GM21526 (cell line): ENCODE data around the gene PKLR.

Source experiments
- ATAC-seq: cut with Tn5 transposase; IDR thresholded peaks from one replicate; pipeline ENCODE4 v1.9.1; 2021; ENCODE audit warnings: moderate library complexity; ENCODE audit not compliant: unreplicated experiment, low FRiP score

PKLR gene

DNA sequence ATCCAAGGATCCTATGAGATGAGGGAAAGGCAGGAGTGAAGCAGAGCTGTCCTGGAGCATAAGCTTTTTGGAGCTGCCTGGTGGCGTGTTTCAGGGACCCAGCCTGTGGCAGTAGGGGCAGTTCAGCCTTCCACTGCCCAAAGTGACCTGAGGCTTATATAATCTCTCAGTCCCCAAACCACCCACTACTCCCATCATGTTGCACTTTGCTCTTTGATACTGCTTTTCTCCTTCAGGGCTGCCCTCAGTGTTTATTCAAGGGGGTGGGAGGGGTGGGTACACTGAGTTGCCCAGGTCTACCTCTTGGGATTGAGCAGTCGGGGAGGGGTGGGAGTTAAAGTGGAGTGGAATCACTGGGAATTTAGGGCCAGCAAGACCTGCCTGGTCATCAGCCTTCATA is 14.7 kb downstream of the PKLR start:
- ATAC-seq, result no peak

DNA sequence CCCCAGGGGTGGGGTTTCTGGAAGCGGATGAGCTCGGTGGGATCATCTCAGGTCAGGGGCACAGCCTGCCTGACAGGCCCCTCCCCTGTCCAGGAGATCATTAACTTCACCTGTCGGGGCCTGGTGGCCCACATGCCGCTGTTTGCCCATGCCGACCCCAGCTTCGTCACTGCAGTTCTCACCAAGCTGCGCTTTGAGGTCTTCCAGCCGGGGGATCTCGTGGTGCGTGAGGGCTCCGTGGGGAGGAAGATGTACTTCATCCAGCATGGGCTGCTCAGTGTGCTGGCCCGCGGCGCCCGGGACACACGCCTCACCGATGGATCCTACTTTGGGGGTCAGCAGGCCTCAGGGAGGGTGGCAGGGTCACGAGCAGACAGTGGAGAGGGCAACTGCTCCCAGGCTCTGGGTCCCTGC is 15.6 kb downstream of the PKLR start:
- ATAC-seq, result no peak

GRCh38 chr1:155285063-155285462 is 16.2 kb downstream of the PKLR start:
- ATAC-seq, result no peak

DNA sequence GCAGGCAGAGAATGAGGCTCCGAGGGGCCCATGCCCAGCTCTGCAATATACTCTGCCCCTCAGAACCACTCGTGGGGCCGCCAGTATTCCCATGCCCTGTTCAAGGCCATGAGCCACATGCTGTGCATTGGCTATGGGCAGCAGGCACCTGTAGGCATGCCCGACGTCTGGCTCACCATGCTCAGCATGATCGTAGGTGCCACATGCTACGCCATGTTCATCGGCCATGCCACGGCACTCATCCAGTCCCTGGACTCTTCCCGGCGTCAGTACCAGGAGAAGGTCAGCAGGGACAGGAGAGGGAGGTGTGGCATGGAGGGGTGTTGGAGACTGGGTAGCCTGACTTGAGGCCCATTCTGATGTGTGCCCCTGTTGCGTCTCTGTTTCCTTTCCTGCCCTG is 16.8 kb downstream of the PKLR start:
- ATAC-seq, result no peak

DNA sequence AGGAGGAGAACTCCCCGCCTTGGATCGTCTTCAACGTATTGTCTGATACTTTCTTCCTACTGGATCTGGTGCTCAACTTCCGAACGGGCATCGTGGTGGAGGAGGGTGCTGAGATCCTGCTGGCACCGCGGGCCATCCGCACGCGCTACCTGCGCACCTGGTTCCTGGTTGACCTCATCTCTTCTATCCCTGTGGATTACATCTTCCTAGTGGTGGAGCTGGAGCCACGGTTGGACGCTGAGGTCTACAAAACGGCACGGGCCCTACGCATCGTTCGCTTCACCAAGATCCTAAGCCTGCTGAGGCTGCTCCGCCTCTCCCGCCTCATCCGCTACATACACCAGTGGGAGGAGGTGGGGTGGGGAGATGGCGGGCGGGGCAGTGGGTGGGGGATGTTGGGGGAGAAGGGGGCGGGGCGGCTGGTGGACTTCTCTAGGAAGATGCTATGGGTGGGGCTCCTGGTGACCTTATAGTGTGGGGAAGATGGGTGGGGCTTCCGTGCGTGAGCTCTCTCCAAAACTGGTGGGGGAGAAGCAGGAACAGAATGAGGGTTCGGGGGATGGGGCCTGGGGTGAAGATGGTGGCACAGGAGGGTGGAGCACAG is 18.6 kb downstream of the PKLR start:
- no peak for ATAC-seq

- no peak for ATAC-seq
These were observed 22.0 kb downstream of the PKLR start for GRCh38 chr1:155279268-155279667.

DNA sequence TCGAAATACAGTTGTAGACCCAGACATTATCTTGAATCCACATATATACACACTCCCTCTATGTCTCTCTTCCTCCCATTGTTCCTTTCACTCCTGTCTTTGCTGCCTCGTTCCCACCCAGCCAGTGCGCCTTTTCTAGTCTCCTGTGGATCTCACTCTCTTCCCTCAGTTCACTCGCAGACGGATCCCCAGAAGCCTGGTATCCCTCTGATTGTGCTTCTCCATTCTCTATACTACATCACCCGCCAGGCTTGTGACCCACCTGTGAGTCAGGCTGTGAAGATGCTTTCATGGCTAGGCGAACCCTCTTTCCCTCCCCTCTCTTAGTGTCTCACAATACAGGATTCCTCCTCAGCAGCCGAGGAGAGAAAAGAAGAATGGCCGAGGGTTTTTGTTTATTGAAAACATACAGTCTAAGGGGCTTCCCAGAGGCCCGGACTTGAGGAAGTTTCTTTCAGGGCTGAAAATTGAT is 22.5 kb downstream of the PKLR start:
- no peak for ATAC-seq

GRCh38 chr1:155277902-155278688 is 23.1 kb downstream of the PKLR start:
- no peak for ATAC-seq

- peak; percentile 48 for ATAC-seq
These were observed 24.0 kb downstream of the PKLR start, which contains the start of gene HCN3 for GRCh38 chr1:155277070-155277901. TSS of gene HCN3 (plus strand) at chr1:155277463. CDS start at chr1:155277591, 128 bp downstream.

DNA sequence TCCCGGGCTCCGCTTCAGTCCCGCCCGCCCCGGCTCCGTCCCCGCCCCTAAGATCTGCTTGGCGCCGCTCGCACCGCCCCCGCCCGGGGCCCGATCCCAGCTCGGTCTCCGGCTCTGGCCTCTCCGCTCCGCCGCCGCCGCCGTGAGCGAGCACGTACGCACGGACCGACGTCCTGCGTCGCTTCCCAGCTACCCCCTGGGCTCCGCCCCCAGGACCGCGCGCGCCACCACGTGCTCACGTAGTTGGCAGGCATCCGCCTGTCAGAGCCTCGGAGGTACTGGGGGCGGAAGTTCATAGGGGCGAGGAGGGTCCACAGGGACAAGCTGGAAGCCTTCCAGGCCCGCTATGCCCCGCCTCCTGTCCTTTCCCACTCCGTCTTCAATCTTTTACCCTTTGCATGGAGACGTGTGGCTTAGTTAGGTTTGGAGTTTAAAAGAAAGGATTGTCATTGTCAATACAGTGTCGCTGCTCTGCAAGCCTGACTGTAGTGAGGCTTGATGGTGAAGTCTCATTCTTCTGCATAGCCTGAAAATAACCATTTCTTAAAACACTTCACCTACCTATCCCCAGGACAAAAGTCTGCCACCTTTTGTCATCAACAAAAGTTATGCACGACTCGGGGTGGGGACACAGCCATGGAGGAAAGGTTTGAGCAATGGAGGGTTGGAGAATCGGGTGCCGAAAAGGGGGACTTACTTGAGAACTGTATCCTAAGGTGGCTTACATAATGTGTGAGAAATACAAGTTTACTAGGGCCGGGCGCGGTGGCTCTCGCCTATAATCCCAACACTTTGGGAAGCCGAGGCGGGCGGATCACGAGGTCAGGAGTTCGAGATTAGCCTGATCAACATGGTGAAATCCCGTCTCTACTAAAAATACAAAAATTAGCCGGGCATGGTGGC is 27.6 kb downstream of the PKLR start, which contains the start of gene CLK2:
TSS of gene CLK2 (minus strand) at position 162 of the 903 bp plus-strand sequence. CDS start 2,527 bp downstream, outside the sequence.
- ATAC-seq, result peak; percentile 74

DNA sequence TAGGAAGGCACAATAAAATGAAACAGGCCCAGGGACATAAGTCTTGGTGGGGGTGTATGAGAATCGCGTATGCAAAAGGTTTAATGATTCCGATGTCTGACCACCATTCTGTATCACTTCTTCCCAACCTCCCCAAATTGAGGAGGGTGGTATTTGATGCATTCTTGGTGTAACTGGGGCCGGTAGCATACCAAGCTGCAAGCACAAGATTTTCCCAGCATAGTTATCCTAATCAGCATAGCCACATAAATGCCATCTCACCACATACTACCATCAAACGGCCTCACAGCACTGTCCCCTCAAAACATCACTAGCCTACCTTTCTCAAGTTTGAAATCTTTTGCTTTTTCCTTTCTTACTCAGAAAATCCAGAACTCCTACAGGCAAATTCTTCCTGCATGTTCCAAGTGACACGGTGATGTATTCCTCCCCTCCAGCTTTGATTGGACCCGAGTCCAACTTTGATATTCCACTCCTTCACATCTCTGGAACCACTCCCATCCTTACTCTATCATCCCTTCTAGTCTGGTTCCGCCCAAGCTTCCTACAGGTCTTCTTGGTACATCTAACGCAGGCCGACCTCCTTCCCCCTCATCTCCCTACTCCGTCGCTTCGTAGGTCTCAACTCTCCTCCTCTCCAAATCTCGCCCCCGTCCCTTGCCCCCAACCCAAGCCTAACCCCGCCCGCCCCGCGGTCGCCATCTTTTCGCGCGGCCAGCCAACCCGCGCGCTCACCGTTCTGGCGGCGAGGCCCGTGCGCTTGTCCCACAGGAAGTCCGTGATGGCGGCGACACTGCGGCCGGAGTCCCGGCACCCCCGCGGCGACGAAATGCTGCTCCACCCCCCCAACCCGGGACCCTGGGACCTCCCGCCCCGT is 28.5 kb downstream of the PKLR start:
- peak; percentile 19 for ATAC-seq

DNA sequence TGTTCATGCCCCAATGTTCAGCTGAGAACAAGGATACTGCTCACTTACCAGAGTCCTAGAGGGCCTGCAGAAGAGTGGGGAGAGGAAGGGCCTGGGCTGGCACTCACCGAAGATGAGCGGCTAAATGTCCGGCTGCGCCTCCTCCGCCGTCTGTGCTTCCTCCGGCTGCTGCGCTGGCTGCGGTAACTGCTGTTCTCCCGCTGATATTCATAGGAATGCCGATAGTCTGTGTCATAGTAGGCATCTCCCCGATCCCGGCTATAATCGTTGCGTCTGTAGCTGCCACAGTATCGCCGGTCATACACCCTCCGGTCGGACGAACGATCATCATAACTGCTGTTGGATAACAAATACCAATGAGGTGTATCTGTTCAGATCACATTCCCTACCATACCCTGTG is 31.9 kb downstream of the PKLR start:
- ATAC-seq, result no peak

DNA sequence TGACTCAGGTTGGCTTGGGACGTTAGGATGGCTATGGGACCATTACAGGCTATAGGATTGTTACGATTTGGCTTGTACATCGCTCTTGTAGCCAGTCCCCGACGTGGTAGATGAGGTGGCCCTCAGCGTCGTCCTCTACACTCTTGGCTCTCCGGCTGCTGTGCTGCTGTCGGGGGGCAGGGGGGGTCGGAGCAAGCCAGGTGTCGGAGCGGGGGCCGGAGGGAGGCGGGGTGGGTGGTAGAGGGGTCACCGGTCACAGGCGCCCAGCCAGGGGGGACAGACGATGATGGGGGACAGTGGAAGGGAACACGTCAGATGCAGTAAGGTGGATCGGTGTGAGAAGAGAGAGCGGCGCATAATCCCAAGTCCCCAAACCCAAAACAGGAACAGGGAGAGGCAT is 32.6 kb downstream of the PKLR start:
- ATAC-seq, result no peak

DNA sequence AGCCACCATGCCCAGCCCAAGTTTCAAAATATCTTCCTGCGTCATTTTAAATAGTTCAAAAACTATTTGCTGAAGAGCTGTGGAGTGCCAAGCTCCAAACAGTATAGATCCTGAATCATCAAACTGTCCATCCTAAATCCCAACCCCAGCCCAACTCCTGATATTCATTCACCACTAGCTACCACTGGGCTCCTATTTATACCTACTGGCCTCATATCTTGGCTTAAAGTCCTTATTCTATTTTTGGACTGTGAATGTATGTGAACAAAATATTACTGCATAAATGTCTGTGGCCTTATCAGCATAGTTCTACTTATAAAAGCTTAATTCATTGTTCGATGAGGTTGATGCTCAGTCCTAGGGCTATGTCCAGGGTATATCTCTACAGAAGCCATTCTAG is 33.9 kb downstream of the PKLR start:
- ATAC-seq, result no peak

DNA sequence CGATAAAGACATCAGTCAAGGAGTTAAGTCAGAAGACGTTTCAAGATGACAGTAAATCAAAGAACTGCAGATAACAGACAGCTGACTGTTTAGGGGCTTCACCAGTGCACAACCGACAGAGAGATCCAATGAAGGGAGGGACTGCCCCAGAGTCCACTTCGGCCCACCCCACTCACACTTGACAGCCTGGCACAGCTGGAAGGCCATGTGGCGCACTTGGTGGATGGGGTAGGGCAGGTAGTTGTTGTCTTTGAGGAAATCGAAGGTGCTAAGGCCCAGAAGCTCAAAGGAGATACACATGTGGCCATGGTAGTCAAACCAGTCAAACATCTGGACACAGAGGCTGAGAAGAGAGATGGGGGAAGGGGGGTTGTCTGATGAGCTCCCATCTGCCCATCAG is 34.7 kb downstream of the PKLR start:
- ATAC-seq, result no peak

DNA sequence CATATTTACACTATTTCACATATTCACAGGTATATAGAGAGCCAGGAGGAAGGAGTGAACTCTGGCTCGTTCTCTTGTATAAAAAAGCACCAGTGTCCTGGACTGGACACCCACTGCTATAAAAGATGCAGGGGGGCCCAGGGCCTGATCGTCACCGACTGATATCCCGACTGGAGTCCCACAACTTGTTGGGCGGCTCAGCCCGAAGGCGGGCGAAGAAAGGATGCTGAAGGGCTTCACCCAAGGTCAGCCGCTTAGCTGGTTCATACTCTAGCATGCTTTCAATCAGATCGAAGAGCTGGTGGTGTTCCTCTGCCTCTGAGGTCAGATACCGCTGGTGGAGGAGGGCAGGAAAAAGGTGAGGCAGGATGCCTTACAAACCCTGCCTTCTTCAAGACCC is 38.2 kb downstream of the PKLR start:
- no peak for ATAC-seq

GRCh38 chr1:155261852-155262673 is 39.2 kb downstream of the PKLR start, which contains the start of gene SCAMP3:
TSS of gene SCAMP3 (minus strand) at chr1:155262360. CDS start at chr1:155262151, 209 bp downstream.
- peak; percentile 79 for ATAC-seq

DNA sequence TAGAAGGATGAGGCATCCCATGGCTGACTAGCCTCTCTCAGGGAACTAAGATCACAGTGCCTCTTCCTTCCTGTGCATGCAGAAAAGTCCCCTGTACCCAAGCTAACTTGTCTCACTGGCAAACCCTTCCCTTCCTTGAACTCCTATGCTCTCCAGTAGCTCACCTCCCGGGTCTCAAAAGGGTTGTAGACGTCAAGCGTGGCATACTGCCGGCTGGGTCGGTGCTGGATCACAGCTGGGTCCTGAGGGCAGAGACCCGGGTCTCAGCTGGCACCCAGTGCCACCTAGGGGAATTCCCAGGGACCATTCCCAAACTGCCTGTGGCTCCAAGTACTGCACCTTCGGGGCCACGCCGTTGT is 39.8 kb downstream of the PKLR start:
- peak; percentile 4 for ATAC-seq
